Suppressor macrophage treated with lipopolysaccharide for 4 hours (primary cell): ENCODE measurements around the gene RASL11A.
"Not testable (repeated sequence)": the region's sequence is repeated elsewhere in the genome, so short reads cannot be mapped to it uniquely, and the experiment has no call there.

Source experiments
- DNase-seq: peaks from one replicate; pipeline ENCODE4 v3.0.0-alpha.2; 2020

The RASL11A gene

GRCh38 chr13:27270594-27271520 lies at the start of gene RASL11A:
Gene RASL11A, plus strand, starts transcription at chr13:27270830. Its CDS starts 115 bp downstream, at chr13:27270945.
- peak; percentile 89 for DNase-seq

- not testable (repeated sequence) for DNase-seq
Observed at GRCh38 chr13:27222100-27222499, 48.5 kb upstream of the RASL11A start.

- no peak for DNase-seq
Observed at GRCh38 chr13:27226991-27227390, 43.6 kb upstream of the RASL11A start.

GRCh38 chr13:27228131-27228530 lies 42.5 kb upstream of the RASL11A start:
- DNase-seq, result no peak

- DNase-seq, result no peak
Observed at GRCh38 chr13:27229642-27230041, 41.0 kb upstream of the RASL11A start.

- no peak for DNase-seq
Observed at GRCh38 chr13:27233964-27234363, 36.7 kb upstream of the RASL11A start.

GRCh38 chr13:27236478-27236877 lies 34.2 kb upstream of the RASL11A start:
- peak; percentile 25 for DNase-seq

- DNase-seq, result no peak
Observed at GRCh38 chr13:27242702-27243101, 27.9 kb upstream of the RASL11A start.

- DNase-seq, result no peak
Observed at GRCh38 chr13:27245610-27246009, 25.0 kb upstream of the RASL11A start.

- DNase-seq, result no peak
Observed at GRCh38 chr13:27250833-27251165, 19.8 kb upstream of the RASL11A start.

- DNase-seq, result peak; percentile 98
Observed at GRCh38 chr13:27251166-27252091, 19.2 kb upstream of the RASL11A start, which contains the start of gene RPL21. Gene RPL21, plus strand, starts transcription at chr13:27251558. Its CDS starts 2,219 bp downstream, at chr13:27253777.

GRCh38 chr13:27252467-27252866 lies 18.2 kb upstream of the RASL11A start:
- DNase-seq, result no peak

GRCh38 chr13:27257233-27257568 lies 13.4 kb upstream of the RASL11A start:
- DNase-seq, result no peak

- DNase-seq, result no peak
Observed at GRCh38 chr13:27257648-27258253, 12.9 kb upstream of the RASL11A start.

GRCh38 chr13:27258637-27259386 lies 11.8 kb upstream of the RASL11A start:
- no peak for DNase-seq

GRCh38 chr13:27259831-27260230 lies 10.8 kb upstream of the RASL11A start:
- DNase-seq, result peak; percentile 76

- DNase-seq, result no peak
Observed at GRCh38 chr13:27261396-27261795, 9.2 kb upstream of the RASL11A start.

GRCh38 chr13:27263438-27263837 lies 7.2 kb upstream of the RASL11A start:
- no peak for DNase-seq

- no peak for DNase-seq
Observed at GRCh38 chr13:27264181-27264580, 6.4 kb upstream of the RASL11A start.

GRCh38 chr13:27264648-27265047 lies 6.0 kb upstream of the RASL11A start:
- no peak for DNase-seq

GRCh38 chr13:27266917-27267316 lies 3.7 kb upstream of the RASL11A start:
- peak; percentile 71 for DNase-seq

- peak; percentile 49 for DNase-seq
Observed at GRCh38 chr13:27267596-27267995, 3.0 kb upstream of the RASL11A start.
